Neural cell (in vitro differentiated cells): ENCODE measurements around the gene TSPOAP1. TPM values are rescaled to one million over a fixed set of nuclear protein-coding genes. Genes with fewer than 3 reads are reported as not detected.
A peak's percentile ranks its signal among the peaks of the same experiment; 100 is the strongest.

Experiments used
- H2AFZ ChIP-seq: fragments of 200-600, 300-800 bp; sonication (generic), shearing (Covaris generic); 2 replicates; pipeline ENCODE4 v1.6.0; 2014; ENCODE audit warnings: low read depth, mild to moderate bottlenecking, antibody characterized with exemption, low read length, moderate library complexity
- H3F3A ChIP-seq: fragments of 200-600 bp; shearing (Covaris generic); 2 replicates; pipeline ENCODE4 v1.6.1; 2016; ENCODE audit warnings: mild to moderate bottlenecking, moderate library complexity, mixed read lengths, antibody characterized with exemption, low read length; ENCODE audit not compliant: insufficient read depth, poor library complexity, severe bottlenecking
- H3K27ac ChIP-seq: fragments of 200-600, 300-800 bp; sonication (generic), shearing (Covaris generic); 2 replicates; pipeline ENCODE4 v1.5.1; 2014; ENCODE audit warnings: mild to moderate bottlenecking, low read length, moderate library complexity
- H3K27me3 ChIP-seq: fragments of 300-800, 200-600 bp; sonication (generic), shearing (Covaris generic); 2 replicates; pipeline ENCODE4 v1.6.0; 2014; ENCODE audit warnings: mild to moderate bottlenecking, low read depth, low read length, moderate library complexity; ENCODE audit not compliant: insufficient read depth
- H3K36me3 ChIP-seq: fragments of 300-800, 200-600 bp; sonication (generic), shearing (Covaris generic); 2 replicates; pipeline ENCODE4 v1.5.1; 2014; ENCODE audit warnings: mild to moderate bottlenecking, antibody characterized with exemption, low read length, moderate library complexity; ENCODE audit not compliant: insufficient read depth
- H3K4me2 ChIP-seq: fragments of 300-800, 200-600 bp; sonication (generic), shearing (Covaris generic); 2 replicates; pipeline ENCODE4 v1.6.0; 2014; ENCODE audit warnings: mild to moderate bottlenecking, low read length
- H3K4me3 ChIP-seq: fragments of 300-800, 200-600 bp; sonication (generic), shearing (Covaris generic); 2 replicates; pipeline ENCODE4 v1.5.1; 2014; ENCODE audit warnings: mild to moderate bottlenecking, low read length, moderate library complexity
- H3K79me2 ChIP-seq: fragments of 200-600 bp; shearing (Covaris generic); replicated peaks from 2 replicates; pipeline ENCODE4 v1.6.0; 2014; ENCODE audit warnings: mild to moderate bottlenecking, low read length, moderate library complexity; ENCODE audit not compliant: insufficient read depth
- H3K9ac ChIP-seq: fragments of 300-800, 200-600 bp; sonication (generic), shearing (Covaris generic); 2 replicates; pipeline ENCODE4 v1.6.1; 2016; ENCODE audit warnings: mild to moderate bottlenecking, low read length, mixed read lengths
- H3K9me2 ChIP-seq: fragments of 200-600 bp; shearing (Covaris generic); 2 replicates; pipeline ENCODE4 v1.6.1; 2016; ENCODE audit warnings: mild to moderate bottlenecking, low read length, mixed read lengths; ENCODE audit not compliant: insufficient read depth
- H3K9me3 ChIP-seq: fragments of 200-600, 300-800 bp; sonication (generic), shearing (Covaris generic); 2 replicates; pipeline ENCODE4 v1.6.1; 2016; ENCODE audit warnings: mild to moderate bottlenecking, mixed run types, low read length, moderate library complexity, mixed read lengths
- H4K20me1 ChIP-seq: fragments of 200-600 bp; shearing (Covaris generic); 2 replicates; pipeline ENCODE4 v1.6.1; 2016; ENCODE audit warnings: mild to moderate bottlenecking, mixed run types; ENCODE audit not compliant: insufficient read depth
- EP300 ChIP-seq: fragments of 450-650 bp; conservative IDR thresholded peaks from 2 replicates; pipeline ENCODE4 v1.6.1; 2014; ENCODE audit warnings: antibody characterized with exemption, mild to moderate bottlenecking, moderate library complexity; ENCODE audit not compliant: poor library complexity, severe bottlenecking
- EZH2 ChIP-seq: fragments of 200-600, 300-800 bp; shearing (Covaris generic), sonication (generic); IDR thresholded peaks from 2 replicates; pipeline ENCODE4 v1.6.1; 2014; ENCODE audit warnings: antibody characterized with exemption, low read length, borderline replicate concordance, mild to moderate bottlenecking; ENCODE audit not compliant: insufficient read depth, poor library complexity, severe bottlenecking
- RAD21 ChIP-seq: fragments of 450-650 bp; conservative IDR thresholded peaks from 2 replicates; pipeline ENCODE4 v1.6.1; 2014; ENCODE audit warnings: antibody characterized with exemption, mild to moderate bottlenecking, moderate library complexity
- SMC3 ChIP-seq: fragments of 450-650 bp; conservative IDR thresholded peaks from 2 replicates; pipeline ENCODE4 v1.6.1; 2014; ENCODE audit warnings: antibody characterized with exemption, mild to moderate bottlenecking, moderate library complexity; ENCODE audit not compliant: poor library complexity
- TAF1 ChIP-seq: IDR thresholded peaks from 2 replicates; pipeline ENCODE4 v1.6.1; 2012; ENCODE audit warnings: low read depth
- polyA plus RNA-seq: library from polyadenylated mRNA; depleted of rRNA; stranded (reverse); fragments of >200 nt; gene quantifications from 2 replicates; pipeline ENCODE4 v1.2.3, GENCODE V29; 2014
- TF ChIP-seq, protein P1 (sequence below): fragments of 450-650 bp; IDR thresholded peaks from 2 replicates; pipeline ENCODE4 v1.5.1; 2014; ENCODE audit warnings: antibody characterized with exemption, mild to moderate bottlenecking, moderate library complexity; ENCODE audit not compliant: poor library complexity, severe bottlenecking
- TF ChIP-seq, protein P2 (sequence below): IDR thresholded peaks from 2 replicates; pipeline ENCODE4 v1.6.1; 2012; ENCODE audit warnings: borderline replicate concordance

The TSPOAP1 gene
- polyA plus RNA-seq, 1 donor from 2014 or later: 103 TPM

DNA sequence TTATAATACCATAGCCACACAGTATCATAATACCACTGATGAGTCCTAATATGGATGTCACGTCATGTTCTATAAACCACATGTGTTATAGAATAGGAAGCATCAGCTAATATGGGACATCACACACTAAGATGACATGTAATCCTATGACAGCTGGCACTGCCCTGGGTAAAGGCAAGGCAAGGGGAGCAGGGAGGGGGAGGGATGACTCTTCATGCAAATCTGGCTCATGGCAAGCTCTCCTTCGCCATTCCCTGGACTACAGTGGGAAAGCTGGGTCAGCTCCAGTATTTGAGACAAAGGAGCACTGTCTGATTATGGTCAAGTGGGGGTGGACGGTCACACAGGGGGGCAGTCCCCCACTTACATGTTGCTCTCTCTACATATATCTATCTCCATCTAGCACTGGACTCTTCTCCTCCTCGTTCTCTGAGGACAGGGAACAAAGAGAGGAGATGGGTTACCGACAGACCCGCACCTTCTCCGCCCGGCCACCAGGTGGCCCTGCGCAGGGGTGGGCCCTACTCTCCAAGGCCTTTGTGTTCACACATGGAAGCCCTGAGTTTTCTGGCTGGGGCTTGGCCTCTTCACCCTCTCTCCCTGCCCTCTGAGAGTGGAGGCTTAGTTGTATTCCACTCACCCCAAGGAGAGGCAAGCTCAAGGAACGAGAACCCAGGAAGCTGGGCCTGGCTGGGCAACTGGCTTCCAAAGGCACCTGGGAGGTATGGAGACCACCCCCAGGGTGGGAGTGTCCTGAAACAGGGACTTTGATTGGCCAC is 24.4 kb downstream of the TSPOAP1 start:
- no peaks in the 10 kb centered on the region for H3F3A ChIP-seq
- H3K9me2 ChIP-seq: no peaks in the 10 kb centered on the region
- H3K36me3 ChIP-seq: no peaks in the 10 kb centered on the region
- H2AFZ ChIP-seq: no peak overlapping the region
- no peaks in the 10 kb centered on the region for H3K9me3 ChIP-seq
- H3K9ac ChIP-seq: no peak overlapping the region
- TF ChIP-seq, protein P1, sequence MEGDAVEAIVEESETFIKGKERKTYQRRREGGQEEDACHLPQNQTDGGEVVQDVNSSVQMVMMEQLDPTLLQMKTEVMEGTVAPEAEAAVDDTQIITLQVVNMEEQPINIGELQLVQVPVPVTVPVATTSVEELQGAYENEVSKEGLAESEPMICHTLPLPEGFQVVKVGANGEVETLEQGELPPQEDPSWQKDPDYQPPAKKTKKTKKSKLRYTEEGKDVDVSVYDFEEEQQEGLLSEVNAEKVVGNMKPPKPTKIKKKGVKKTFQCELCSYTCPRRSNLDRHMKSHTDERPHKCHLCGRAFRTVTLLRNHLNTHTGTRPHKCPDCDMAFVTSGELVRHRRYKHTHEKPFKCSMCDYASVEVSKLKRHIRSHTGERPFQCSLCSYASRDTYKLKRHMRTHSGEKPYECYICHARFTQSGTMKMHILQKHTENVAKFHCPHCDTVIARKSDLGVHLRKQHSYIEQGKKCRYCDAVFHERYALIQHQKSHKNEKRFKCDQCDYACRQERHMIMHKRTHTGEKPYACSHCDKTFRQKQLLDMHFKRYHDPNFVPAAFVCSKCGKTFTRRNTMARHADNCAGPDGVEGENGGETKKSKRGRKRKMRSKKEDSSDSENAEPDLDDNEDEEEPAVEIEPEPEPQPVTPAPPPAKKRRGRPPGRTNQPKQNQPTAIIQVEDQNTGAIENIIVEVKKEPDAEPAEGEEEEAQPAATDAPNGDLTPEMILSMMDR: peak; percentile 40
- no peak for TF ChIP-seq RAD21
- TF ChIP-seq TAF1: no peak
- no peak for TF ChIP-seq SMC3
- TF ChIP-seq EZH2: no peak
- TF ChIP-seq, protein P2, sequence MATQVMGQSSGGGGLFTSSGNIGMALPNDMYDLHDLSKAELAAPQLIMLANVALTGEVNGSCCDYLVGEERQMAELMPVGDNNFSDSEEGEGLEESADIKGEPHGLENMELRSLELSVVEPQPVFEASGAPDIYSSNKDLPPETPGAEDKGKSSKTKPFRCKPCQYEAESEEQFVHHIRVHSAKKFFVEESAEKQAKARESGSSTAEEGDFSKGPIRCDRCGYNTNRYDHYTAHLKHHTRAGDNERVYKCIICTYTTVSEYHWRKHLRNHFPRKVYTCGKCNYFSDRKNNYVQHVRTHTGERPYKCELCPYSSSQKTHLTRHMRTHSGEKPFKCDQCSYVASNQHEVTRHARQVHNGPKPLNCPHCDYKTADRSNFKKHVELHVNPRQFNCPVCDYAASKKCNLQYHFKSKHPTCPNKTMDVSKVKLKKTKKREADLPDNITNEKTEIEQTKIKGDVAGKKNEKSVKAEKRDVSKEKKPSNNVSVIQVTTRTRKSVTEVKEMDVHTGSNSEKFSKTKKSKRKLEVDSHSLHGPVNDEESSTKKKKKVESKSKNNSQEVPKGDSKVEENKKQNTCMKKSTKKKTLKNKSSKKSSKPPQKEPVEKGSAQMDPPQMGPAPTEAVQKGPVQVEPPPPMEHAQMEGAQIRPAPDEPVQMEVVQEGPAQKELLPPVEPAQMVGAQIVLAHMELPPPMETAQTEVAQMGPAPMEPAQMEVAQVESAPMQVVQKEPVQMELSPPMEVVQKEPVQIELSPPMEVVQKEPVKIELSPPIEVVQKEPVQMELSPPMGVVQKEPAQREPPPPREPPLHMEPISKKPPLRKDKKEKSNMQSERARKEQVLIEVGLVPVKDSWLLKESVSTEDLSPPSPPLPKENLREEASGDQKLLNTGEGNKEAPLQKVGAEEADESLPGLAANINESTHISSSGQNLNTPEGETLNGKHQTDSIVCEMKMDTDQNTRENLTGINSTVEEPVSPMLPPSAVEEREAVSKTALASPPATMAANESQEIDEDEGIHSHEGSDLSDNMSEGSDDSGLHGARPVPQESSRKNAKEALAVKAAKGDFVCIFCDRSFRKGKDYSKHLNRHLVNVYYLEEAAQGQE: no peak
- no peak for TF ChIP-seq EP300
- no peak overlapping the region for H3K4me2 ChIP-seq
- H3K4me3 ChIP-seq: no peak overlapping the region
- no peaks in the 10 kb centered on the region for H4K20me1 ChIP-seq
- no peaks in the 10 kb centered on the region for H3K27me3 ChIP-seq
- no peaks in the 10 kb centered on the region for H3K79me2 ChIP-seq
- no peak overlapping the region for H3K27ac ChIP-seq

DNA sequence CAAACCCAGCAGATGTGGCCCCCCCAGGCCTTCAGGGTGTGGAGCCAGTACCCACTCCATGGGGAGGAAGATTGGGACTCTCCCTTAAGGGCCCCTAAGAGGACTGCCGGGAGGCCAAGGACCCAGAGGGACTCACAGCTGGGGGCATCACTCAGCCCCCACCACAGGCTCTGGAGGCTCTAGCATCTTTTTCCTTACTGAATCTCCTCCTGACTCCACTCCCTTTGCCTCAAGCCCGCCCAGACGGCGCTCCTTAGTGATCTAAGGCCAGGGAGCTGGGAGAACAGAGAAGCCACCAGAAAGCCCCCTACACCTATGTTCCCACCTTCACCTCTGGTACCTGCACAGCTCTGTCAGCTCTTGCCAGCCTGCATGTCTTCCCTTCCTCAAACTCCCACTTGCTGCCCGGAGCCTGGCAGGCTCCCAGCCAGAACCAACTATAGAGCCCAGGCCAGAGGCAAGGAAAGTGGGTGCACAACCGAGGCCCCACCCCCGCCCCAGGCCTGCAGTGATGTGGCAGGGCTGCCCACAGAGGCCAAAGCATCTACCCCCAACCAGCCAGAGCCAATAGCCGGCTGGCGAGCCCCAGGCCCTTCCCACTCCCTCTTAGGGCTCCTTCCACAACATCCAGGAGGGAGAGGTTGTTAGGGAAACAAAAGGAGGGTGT is 25.5 kb downstream of the TSPOAP1 start:
- Histone ChIP-seq H2AFZ (no peak overlapping the region), H3F3A (no peaks in the 10 kb centered on the region), H3K36me3 (no peaks in the 10 kb centered on the region), H3K9me3 (no peaks in the 10 kb centered on the region), H3K9me2 (no peaks in the 10 kb centered on the region), H3K79me2 (no peaks in the 10 kb centered on the region), H3K4me2 (no peak overlapping the region), H3K27me3 (no peaks in the 10 kb centered on the region), H3K4me3 (no peak overlapping the region), H3K27ac (no peak overlapping the region), H3K9ac (no peak overlapping the region), H4K20me1 (no peaks in the 10 kb centered on the region)
- TF ChIP-seq, protein P2: no peak
